Activated CD4-positive, alpha-beta T cell treated with anti-CD3 and anti-CD28 coated beads for 1 hour (primary cell): ENCODE results near the gene COMMD2.
A peak's percentile ranks its signal among the peaks of the same experiment; 100 is the strongest.

Experiments
- DNase-seq: peaks from one replicate; pipeline ENCODE4 v3.0.0-alpha.2; 2020

Gene COMMD2

GRCh38 chr3:149752051-149752787 lies at the start of gene COMMD2:
TSS of gene COMMD2 (minus strand) at chr3:149752489. CDS start at chr3:149752444, 45 bp downstream.
- DNase-seq = peak; percentile 58

GRCh38 chr3:149801639-149802038 lies 49.4 kb upstream of the COMMD2 start:
- DNase-seq = no peak

- no peak for DNase-seq
Observed at GRCh38 chr3:149801195-149801594, 48.9 kb upstream of the COMMD2 start.

GRCh38 chr3:149800693-149801092 lies 48.4 kb upstream of the COMMD2 start:
- DNase-seq = no peak

- no peak for DNase-seq
Observed at GRCh38 chr3:149796026-149796425, 43.7 kb upstream of the COMMD2 start.

- DNase-seq = no peak
Observed at GRCh38 chr3:149792452-149793270, 40.4 kb upstream of the COMMD2 start, which contains the start of gene ANKUB1. TSS of gene ANKUB1 (minus strand) at chr3:149792554. CDS start at chr3:149792366, 188 bp downstream.

- no peak for DNase-seq
Observed at GRCh38 chr3:149790698-149791097, 38.4 kb upstream of the COMMD2 start.

- DNase-seq = no peak
Observed at GRCh38 chr3:149790268-149790667, 38.0 kb upstream of the COMMD2 start.

- no peak for DNase-seq
Observed at GRCh38 chr3:149784064-149784704, 31.9 kb upstream of the COMMD2 start.

- no peak for DNase-seq
Observed at GRCh38 chr3:149783576-149783975, 31.3 kb upstream of the COMMD2 start.

GRCh38 chr3:149781741-149782140 lies 29.5 kb upstream of the COMMD2 start:
- no peak for DNase-seq

GRCh38 chr3:149781211-149781610 lies 28.9 kb upstream of the COMMD2 start:
- no peak for DNase-seq

- DNase-seq = no peak
Observed at GRCh38 chr3:149777414-149778214, 25.3 kb upstream of the COMMD2 start.

GRCh38 chr3:149776170-149776569 lies 23.9 kb upstream of the COMMD2 start:
- DNase-seq = no peak

GRCh38 chr3:149772861-149773260 lies 20.6 kb upstream of the COMMD2 start:
- no peak for DNase-seq

- no peak for DNase-seq
Observed at GRCh38 chr3:149771652-149772271, 19.5 kb upstream of the COMMD2 start.

- no peak for DNase-seq
Observed at GRCh38 chr3:149770246-149770645, 18.0 kb upstream of the COMMD2 start.

GRCh38 chr3:149768704-149769103 lies 16.4 kb upstream of the COMMD2 start:
- no peak for DNase-seq

GRCh38 chr3:149767720-149768119 lies 15.4 kb upstream of the COMMD2 start:
- DNase-seq = no peak

GRCh38 chr3:149765762-149766334 lies 13.6 kb upstream of the COMMD2 start:
- DNase-seq = no peak

GRCh38 chr3:149764302-149764701 lies 12.0 kb upstream of the COMMD2 start:
- DNase-seq = no peak
